ENCODE data around the gene LYPLAL1. TPM values are rescaled to one million over a fixed set of nuclear protein-coding genes. Genes with fewer than 3 reads are reported as not detected.

Gene LYPLAL1
- total and polyA plus RNA-seq, 9 of the 15 experiments (the other 6 are each of a cell fraction or from before 2014, with no cell fraction given) = 14.9 to 179 (median 46.3) TPM

DNA sequence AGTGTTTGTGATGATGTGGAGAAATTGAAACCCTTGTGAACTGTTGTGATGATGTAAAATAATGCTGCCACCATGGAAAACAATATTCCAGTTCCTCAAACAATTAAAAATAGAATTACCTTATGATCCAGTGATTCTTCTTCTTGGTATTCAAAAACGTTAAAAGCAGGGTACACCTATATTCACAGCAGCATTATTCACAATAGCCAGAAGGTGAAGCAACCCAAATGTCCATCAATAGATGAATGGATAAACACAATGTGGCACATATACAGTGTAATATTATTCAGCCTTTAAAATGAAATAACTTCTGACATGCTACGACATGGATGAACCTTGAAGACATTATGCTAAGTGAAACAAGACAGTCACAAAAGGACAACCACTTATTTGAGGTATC, 59.2 kb downstream of the LYPLAL1 start:
- no peaks in the 10 kb centered on the region for H3K9me3 ChIP-seq (replicated peaks; ENCODE audit: control insufficient read depth, insufficient read depth, low read depth, low read length)
- H3K9ac ChIP-seq (ENCODE audit: insufficient read depth in 1 of 2, low read depth in 2 of 2, low read length in 2 of 2) = no peak overlapping the region
- 10% methylated on average over 2 of the region's 2 CpGs for WGBS (ENCODE audit: insufficient coverage, low coverage, missing lambda C conversion rate)
- BruUV-seq (replicated peaks) = no TSS peak
- ChIA-PET POLR2A (interaction anchor here (0.9 kb wide), 1 partner anchor 11 kb away, joined by 4 read pairs; no protein-coding TSS in a partner anchor), CTCF (ENCODE audit: low intra/inter-chr PET ratio) (no interaction called here)
- DNase-seq (ENCODE audit: extremely low read depth in 1 of 4, low spot score in 3 of 4) (no peak), ATAC-seq (no peak), FAIRE-seq (no peak)
- H3K9me1 ChIP-seq (ENCODE audit: control insufficient read depth, insufficient read depth, low read length) = no peaks in the 10 kb centered on the region
- TF ChIP-seq TAF7 (tag; IDR thresholded peaks at IDR 0.05) (no peak), NFE2 (IDR thresholded peaks at IDR 0.05; ENCODE audit: low read depth) (no peak), ZNF354B (CRISPR knock-in tag; IDR thresholded peaks at IDR 0.05) (no peak), RCOR1 (IDR thresholded peaks at IDR 0.05; ENCODE audit: borderline replicate concordance in 1 of 2, low read depth in 2 of 2, low read length in 2 of 2) (no peak), PHF21A (IDR thresholded peaks at IDR 0.05; ENCODE audit: borderline replicate concordance, low read depth) (no peak), ZC3H11A (IDR thresholded peaks at IDR 0.05; ENCODE audit: low read depth, low read length) (no peak), CHD2 (IDR thresholded peaks at IDR 0.05; ENCODE audit: low read depth, low read length) (no peak), ASH1L (IDR thresholded peaks at IDR 0.05; ENCODE audit: borderline replicate concordance, low read depth, partially characterized antibody) (no peak), HNRNPL (IDR thresholded peaks at IDR 0.05; ENCODE audit: low read depth, low read length) (no peak), ARID1B (IDR thresholded peaks at IDR 0.05) (no peak), RHOXF2B (CRISPR knock-in tag; conservative IDR thresholded peaks at IDR 0.05) (no peak), ZFX (CRISPR knock-in tag; IDR thresholded peaks at IDR 0.05) (no peak), MECOM (CRISPR knock-in tag; IDR thresholded peaks at IDR 0.05) (no peak), BCOR (IDR thresholded peaks at IDR 0.05) (no peak)
- TF ChIP-seq, protein P1, sequence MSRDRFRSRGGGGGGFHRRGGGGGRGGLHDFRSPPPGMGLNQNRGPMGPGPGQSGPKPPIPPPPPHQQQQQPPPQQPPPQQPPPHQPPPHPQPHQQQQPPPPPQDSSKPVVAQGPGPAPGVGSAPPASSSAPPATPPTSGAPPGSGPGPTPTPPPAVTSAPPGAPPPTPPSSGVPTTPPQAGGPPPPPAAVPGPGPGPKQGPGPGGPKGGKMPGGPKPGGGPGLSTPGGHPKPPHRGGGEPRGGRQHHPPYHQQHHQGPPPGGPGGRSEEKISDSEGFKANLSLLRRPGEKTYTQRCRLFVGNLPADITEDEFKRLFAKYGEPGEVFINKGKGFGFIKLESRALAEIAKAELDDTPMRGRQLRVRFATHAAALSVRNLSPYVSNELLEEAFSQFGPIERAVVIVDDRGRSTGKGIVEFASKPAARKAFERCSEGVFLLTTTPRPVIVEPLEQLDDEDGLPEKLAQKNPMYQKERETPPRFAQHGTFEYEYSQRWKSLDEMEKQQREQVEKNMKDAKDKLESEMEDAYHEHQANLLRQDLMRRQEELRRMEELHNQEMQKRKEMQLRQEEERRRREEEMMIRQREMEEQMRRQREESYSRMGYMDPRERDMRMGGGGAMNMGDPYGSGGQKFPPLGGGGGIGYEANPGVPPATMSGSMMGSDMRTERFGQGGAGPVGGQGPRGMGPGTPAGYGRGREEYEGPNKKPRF (IDR thresholded peaks at IDR 0.05; ENCODE audit: low read depth, low read length) = no peak
- TF ChIP-seq, protein P2, sequence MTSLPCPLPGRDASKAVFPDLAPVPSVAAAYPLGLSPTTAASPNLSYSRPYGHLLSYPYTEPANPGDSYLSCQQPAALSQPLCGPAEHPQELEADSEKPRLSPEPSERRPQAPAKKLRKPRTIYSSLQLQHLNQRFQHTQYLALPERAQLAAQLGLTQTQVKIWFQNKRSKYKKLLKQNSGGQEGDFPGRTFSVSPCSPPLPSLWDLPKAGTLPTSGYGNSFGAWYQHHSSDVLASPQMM (CRISPR knock-in tag; IDR thresholded peaks at IDR 0.05) = no peak
- no peaks in the 10 kb centered on the region for H4K20me1 ChIP-seq (replicated peaks; ENCODE audit: control insufficient read depth, insufficient read depth, low read length)
- no peak overlapping the region for H3K4me2 ChIP-seq (ENCODE audit: insufficient read depth, low read length)
- H3K27me3 ChIP-seq (ENCODE audit: control insufficient read depth in 2 of 2, insufficient read depth in 2 of 2, low read length in 2 of 2) = no peaks in the 10 kb centered on the region
- no peaks in the 10 kb centered on the region for H3K79me2 ChIP-seq (ENCODE audit: control insufficient read depth, insufficient read depth, low read length)
- in situ Hi-C loops (cut with MboI) (no loop called here), intact Hi-C loops (cut with micrococcal nuclease) (no loop called here)
- H2AFZ ChIP-seq (ENCODE audit: low read depth, low read length) = no peak overlapping the region
- H3K4me3 ChIP-seq = no peak overlapping the region
- no peaks in the 10 kb centered on the region for H3K36me3 ChIP-seq (ENCODE audit: control insufficient read depth, insufficient read depth, low read length)
- H3K27ac ChIP-seq (ENCODE audit: extremely low read depth, low read depth, low read length) = no peak overlapping the region
- H3K4me1 ChIP-seq (replicated peaks in 1 of 2; ENCODE audit: control insufficient read depth in 2 of 2, insufficient read depth in 2 of 2, low read length in 2 of 2) = no peaks in the 10 kb centered on the region
